ENCODE results near the gene XCL1.
"Not testable (repeated sequence)": the region's sequence is repeated elsewhere in the genome, so short reads cannot be mapped to it uniquely, and the experiment has no call there.

The XCL1 gene

DNA sequence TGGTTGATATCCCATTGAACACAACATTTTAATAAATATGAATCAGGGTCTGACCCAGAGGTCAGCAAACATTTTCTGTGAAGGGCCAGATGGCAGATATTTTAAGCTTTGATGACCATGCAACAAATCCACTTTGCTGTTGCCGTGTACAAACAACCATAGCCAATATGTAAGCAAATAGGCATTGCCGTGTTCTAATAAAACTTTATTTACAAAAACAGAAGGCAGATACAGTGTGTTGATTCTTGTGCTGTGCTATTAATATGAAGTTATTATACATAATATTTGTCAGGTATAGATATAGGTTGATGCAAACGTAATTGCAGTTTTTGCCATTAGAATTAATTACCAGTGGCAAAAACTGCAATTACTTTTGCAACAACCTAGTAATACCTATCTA, 8.8 kb upstream of the XCL1 start:
- Histone ChIP-seq H3K36me3 (no peaks in the 10 kb centered on the region), H3K9me3 (no peaks in the 10 kb centered on the region), H3K4me1 (ENCODE audit: control insufficient read depth in 1 of 2, insufficient read depth in 1 of 2, low read depth in 1 of 2, low read length in 1 of 2) (no peaks in the 10 kb centered on the region), H3K27ac (no peak overlapping the region), H3K27me3 (peaks cover 20% of the 10 kb centered on the region), H3K4me3 (ENCODE audit: low read depth in 1 of 2, low read length in 1 of 2) (no peak overlapping the region)
- TF ChIP-seq, protein P1, sequence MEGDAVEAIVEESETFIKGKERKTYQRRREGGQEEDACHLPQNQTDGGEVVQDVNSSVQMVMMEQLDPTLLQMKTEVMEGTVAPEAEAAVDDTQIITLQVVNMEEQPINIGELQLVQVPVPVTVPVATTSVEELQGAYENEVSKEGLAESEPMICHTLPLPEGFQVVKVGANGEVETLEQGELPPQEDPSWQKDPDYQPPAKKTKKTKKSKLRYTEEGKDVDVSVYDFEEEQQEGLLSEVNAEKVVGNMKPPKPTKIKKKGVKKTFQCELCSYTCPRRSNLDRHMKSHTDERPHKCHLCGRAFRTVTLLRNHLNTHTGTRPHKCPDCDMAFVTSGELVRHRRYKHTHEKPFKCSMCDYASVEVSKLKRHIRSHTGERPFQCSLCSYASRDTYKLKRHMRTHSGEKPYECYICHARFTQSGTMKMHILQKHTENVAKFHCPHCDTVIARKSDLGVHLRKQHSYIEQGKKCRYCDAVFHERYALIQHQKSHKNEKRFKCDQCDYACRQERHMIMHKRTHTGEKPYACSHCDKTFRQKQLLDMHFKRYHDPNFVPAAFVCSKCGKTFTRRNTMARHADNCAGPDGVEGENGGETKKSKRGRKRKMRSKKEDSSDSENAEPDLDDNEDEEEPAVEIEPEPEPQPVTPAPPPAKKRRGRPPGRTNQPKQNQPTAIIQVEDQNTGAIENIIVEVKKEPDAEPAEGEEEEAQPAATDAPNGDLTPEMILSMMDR (IDR thresholded peaks at IDR 0.05) = no peak

DNA sequence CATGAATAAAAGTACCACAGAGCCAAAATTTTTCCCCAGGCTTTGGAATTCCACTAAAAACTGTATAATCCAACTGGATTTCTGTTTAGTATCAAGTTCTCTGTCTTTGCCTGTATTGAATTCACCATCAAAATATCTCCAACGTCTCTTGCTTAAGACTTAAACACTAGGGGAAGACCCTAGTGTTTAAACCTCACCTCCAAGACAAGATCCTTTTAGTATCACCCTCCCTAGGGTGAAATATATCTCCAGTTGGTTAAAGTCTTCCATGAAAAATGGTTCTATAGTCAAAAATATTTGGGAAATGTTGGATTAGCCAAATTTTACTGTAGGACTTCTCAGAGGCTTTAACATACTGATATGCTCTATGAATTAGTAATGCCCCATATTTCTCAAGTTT, 8.1 kb upstream of the XCL1 start:
- H3K4me3 ChIP-seq (ENCODE audit: low read depth in 1 of 2, low read length in 1 of 2) = no peak overlapping the region
- TF ChIP-seq, protein P1 (IDR thresholded peaks at IDR 0.05) = no peak

DNA sequence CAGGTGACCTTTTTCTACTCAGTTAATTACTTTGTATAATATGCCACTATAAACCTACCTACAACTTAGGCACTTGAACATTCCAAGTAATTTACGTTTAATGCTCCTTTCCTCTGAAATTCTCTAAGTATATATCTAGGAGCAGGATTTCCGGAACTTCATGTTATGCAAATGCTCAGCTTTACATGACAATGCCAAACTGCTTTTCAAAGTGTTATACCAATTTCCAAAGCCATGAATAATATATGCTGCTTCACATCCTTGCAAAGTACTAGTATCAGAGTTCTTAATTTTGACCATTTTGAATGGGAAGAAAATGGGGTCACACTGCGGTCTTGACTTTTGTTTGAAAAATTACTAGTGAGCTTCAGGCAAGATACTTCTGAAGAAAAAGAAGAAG, 5.8 kb upstream of the XCL1 start:
- Histone ChIP-seq H3K36me3 (no peaks in the 10 kb centered on the region), H3K4me3 (ENCODE audit: low read depth in 1 of 2, low read length in 1 of 2) (no peak overlapping the region), H3K27me3 (peaks cover 11% of the 10 kb centered on the region), H3K9me3 (no peaks in the 10 kb centered on the region), H3K27ac (no peak overlapping the region), H3K4me1 (ENCODE audit: control insufficient read depth in 1 of 2, insufficient read depth in 1 of 2, low read depth in 1 of 2, low read length in 1 of 2) (no peaks in the 10 kb centered on the region)
- TF ChIP-seq, protein P1 (IDR thresholded peaks at IDR 0.05) = no peak

More for the DNA sequence above, 8.1 kb upstream of the XCL1 start:
- H3K36me3 ChIP-seq = no peaks in the 10 kb centered on the region
- no peak overlapping the region for H3K27ac ChIP-seq
- no peaks in the 10 kb centered on the region for H3K4me1 ChIP-seq (ENCODE audit: control insufficient read depth in 1 of 2, insufficient read depth in 1 of 2, low read depth in 1 of 2, low read length in 1 of 2)
- peaks cover 20% of the 10 kb centered on the region for H3K27me3 ChIP-seq
- H3K9me3 ChIP-seq = no peaks in the 10 kb centered on the region

DNA sequence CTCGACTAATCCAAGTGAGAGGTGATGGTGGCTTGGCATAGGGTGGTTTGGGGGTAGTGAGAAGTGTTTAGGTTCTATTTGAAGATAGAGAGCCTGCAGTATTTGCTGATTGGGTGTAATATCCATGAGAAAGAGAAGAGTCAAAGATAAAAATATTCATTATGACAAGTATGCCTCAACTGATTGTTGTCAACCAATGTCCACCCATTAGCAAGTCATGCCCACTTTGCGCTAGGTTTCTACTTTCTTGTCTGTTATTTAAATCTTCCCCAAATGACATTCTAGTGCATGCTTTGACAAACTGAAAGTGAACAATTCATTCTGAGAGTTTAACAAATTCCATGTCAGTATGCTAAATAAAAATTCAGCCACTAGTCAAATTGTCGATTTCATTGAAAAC, 3.8 kb upstream of the XCL1 start:
- Histone ChIP-seq H3K4me1 (ENCODE audit: control insufficient read depth in 1 of 2, insufficient read depth in 1 of 2, low read depth in 1 of 2, low read length in 1 of 2) (no peaks in the 10 kb centered on the region), H3K4me3 (ENCODE audit: low read depth in 1 of 2, low read length in 1 of 2) (no peak overlapping the region), H3K9me3 (no peaks in the 10 kb centered on the region), H3K27me3 (no peaks in the 10 kb centered on the region), H3K36me3 (no peaks in the 10 kb centered on the region), H3K27ac (no peak overlapping the region)
- TF ChIP-seq, protein P1 (IDR thresholded peaks at IDR 0.05) = no peak

DNA sequence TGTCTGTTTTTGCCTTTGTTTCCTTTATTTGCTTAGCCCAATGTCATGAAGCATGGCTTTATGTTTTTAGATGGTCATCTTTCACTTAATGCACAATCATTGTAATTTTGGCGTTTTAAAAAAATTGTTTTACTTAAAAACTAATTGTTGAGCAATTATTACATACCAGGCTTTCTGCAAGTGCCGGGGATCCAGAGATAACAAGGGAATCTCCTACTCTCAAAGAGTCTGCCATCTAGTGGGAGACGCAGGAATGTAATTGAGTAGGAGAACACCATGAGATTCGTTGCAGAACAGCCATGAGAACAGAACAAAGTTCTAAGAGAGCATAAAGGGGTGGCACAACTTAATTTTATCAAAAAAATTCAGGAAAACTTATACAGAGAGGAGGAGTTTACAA, 2.2 kb upstream of the XCL1 start:
- not testable (repeated sequence) for H3K27me3 ChIP-seq; H3K27ac ChIP-seq; H3K36me3 ChIP-seq; H3K4me3 ChIP-seq (ENCODE audit: low read depth in 1 of 2, low read length in 1 of 2); H3K4me1 ChIP-seq (ENCODE audit: control insufficient read depth in 1 of 2, insufficient read depth in 1 of 2, low read depth in 1 of 2, low read length in 1 of 2); H3K9me3 ChIP-seq

DNA sequence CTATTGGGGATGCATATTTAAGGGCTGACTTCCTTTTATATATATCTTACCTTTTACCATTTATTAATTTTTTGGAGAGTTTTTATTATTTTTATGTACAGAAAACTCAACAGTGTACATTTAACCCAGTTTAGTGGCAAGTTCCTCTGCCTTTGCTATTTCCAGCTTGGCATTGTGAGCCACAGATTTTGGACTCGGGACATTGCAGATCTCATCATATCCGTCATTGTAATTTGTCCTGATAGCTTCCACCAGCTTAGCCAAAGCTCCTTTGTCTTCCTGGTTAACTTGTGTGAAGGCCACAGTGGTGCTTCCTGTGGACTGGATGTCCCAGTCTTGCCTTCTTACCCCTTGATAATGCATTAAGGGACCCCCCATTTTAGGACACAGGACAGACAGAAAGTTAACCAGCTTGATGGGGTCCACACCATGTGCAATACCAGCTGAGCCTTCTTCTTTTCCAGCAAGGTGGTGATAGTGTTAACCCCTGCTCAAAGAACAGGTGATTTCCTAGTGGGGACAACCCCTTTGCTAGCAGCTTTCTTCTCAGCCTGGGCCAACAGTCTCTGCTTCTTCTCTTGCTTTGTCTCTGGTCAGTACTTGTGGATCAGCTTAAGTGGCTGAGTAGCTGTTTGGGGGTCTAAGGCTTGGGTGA, 2.3 kb downstream of the XCL1 start:
- H3K27me3 ChIP-seq; H3K27ac ChIP-seq; H3K4me3 ChIP-seq (ENCODE audit: low read depth in 1 of 2, low read length in 1 of 2); H3K36me3 ChIP-seq; H3K9me3 ChIP-seq; H3K4me1 ChIP-seq (ENCODE audit: control insufficient read depth in 1 of 2, insufficient read depth in 1 of 2, low read depth in 1 of 2, low read length in 1 of 2): not testable (repeated sequence)

DNA sequence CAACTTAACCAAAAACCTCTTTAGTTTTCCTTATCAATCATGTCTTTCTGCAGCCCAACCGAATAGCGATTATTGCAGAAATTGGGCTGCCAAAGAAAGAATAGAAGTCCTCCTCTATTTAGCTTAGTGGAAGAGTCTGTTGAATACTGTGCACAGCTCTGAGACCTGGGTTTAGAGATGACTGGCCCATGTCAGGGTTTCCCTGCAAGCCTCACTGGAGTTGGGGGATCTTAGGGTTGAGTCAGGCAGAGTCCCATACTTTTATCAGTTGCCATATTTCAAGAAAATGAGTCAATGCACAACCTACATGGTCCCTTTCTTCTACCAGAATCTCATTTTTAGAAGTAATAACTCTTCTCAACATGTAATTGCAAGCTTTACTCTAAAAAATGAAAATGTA, 3.9 kb downstream of the XCL1 start:
- not testable (repeated sequence) for H3K4me3 ChIP-seq (ENCODE audit: low read depth in 1 of 2, low read length in 1 of 2); H3K4me1 ChIP-seq (ENCODE audit: control insufficient read depth in 1 of 2, insufficient read depth in 1 of 2, low read depth in 1 of 2, low read length in 1 of 2); H3K36me3 ChIP-seq; H3K27ac ChIP-seq; H3K27me3 ChIP-seq; H3K9me3 ChIP-seq

DNA sequence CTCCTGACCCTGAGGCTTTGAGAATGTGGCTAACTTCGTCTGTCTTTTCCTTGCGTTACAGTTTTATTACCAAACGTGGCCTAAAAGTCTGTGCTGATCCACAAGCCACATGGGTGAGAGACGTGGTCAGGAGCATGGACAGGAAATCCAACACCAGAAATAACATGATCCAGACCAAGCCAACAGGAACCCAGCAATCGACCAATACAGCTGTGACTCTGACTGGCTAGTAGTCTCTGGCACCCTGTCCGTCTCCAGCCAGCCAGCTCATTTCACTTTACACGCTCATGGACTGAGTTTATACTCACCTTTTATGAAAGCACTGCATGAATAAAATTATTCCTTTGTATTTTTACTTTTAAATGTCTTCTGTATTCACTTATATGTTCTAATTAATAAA, 4.6 kb downstream of the XCL1 start:
- not testable (repeated sequence) for H3K9me3 ChIP-seq; H3K4me3 ChIP-seq (ENCODE audit: low read depth in 1 of 2, low read length in 1 of 2); H3K27me3 ChIP-seq; H3K27ac ChIP-seq; H3K36me3 ChIP-seq; H3K4me1 ChIP-seq (ENCODE audit: control insufficient read depth in 1 of 2, insufficient read depth in 1 of 2, low read depth in 1 of 2, low read length in 1 of 2)

Measured in neutrophil (primary cell).